GM12892 (cell line): ENCODE results near the gene KRTAP5-5.
"Not testable (repeated sequence)": the region's sequence is repeated elsewhere in the genome, so short reads cannot be mapped to it uniquely, and the experiment has no call there.

Experiments
- POLR2A ChIP-seq: IDR thresholded peaks from 2 replicates; pipeline ENCODE4 v1.6.1; 2011; ENCODE audit warnings: low read depth, low read length, control low read depth
- POLR2AphosphoS5 ChIP-seq: IDR thresholded peaks from 2 replicates; pipeline ENCODE4 v1.6.1; 2011; ENCODE audit warnings: low read depth, low read length, control low read depth

DNA sequence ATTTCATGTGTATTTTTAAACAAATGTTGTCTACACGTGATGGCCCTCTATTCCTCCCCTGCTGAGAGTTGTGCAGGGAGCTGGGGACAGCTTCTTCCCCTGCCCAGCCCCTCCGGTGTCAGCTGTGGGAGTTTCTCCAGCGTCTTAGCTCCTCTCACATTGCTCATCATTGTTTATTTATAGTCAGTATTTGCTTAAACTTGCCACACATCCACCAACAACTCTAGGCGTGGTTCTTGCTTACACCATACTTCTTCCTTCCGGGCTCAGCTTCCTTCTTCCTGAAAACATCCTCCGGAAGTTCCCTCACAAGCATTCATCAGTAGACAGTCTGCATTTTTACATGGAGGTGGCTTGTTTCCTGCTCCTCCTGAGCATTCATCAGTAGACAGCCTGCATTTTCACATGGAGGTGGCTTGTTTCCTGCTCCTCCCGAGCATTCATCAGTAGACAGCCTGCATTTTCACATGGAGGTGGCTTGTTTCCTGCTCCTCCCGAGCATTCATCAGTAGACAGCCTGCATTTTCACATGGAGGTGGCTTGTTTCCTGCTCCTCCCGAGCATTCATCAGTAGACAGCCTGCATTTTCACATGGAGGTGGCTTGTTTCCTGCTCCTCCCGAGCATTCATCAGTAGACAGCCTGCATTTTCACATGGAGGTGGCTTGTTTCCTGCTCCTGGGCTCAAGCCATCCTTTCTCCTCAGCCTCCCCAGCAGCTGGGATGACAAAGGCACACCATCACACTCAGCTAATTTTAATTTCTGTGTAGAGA is 40.2 kb upstream of the KRTAP5-5 start:
- TF ChIP-seq POLR2AphosphoS5, POLR2A: not testable (repeated sequence)
